Cardiac fibroblast (primary cell): ENCODE results near the gene EME1.

Experiments
- DNase-seq, 2 donors: peaks; one replicate each; pipeline versions ENCODE4 v3.0.0 to v3.0.0-alpha.2; 2010; ENCODE audit warnings: low read depth in 2 of 2
- H3K4me3 ChIP-seq, 2 donors: replicated peaks in 1 of 2; 1 replicate in 1 of 2; 2 replicates in 1 of 2; pipeline ENCODE4 v1.5.1; 2011; ENCODE audit warnings: low read depth in 2 of 2, low read length in 2 of 2, mild to moderate bottlenecking in 2 of 2, moderate library complexity in 1 of 2
- TF ChIP-seq, protein P1 (sequence below): IDR thresholded peaks from one replicate; pipeline ENCODE4 v1.5.1; 2011; ENCODE audit warnings: low read depth, mild to moderate bottlenecking, low read length, inconsistent platforms

EME1 gene, protein sequence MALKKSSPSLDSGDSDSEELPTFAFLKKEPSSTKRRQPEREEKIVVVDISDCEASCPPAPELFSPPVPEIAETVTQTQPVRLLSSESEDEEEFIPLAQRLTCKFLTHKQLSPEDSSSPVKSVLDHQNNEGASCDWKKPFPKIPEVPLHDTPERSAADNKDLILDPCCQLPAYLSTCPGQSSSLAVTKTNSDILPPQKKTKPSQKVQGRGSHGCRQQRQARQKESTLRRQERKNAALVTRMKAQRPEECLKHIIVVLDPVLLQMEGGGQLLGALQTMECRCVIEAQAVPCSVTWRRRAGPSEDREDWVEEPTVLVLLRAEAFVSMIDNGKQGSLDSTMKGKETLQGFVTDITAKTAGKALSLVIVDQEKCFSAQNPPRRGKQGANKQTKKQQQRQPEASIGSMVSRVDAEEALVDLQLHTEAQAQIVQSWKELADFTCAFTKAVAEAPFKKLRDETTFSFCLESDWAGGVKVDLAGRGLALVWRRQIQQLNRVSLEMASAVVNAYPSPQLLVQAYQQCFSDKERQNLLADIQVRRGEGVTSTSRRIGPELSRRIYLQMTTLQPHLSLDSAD

DNA sequence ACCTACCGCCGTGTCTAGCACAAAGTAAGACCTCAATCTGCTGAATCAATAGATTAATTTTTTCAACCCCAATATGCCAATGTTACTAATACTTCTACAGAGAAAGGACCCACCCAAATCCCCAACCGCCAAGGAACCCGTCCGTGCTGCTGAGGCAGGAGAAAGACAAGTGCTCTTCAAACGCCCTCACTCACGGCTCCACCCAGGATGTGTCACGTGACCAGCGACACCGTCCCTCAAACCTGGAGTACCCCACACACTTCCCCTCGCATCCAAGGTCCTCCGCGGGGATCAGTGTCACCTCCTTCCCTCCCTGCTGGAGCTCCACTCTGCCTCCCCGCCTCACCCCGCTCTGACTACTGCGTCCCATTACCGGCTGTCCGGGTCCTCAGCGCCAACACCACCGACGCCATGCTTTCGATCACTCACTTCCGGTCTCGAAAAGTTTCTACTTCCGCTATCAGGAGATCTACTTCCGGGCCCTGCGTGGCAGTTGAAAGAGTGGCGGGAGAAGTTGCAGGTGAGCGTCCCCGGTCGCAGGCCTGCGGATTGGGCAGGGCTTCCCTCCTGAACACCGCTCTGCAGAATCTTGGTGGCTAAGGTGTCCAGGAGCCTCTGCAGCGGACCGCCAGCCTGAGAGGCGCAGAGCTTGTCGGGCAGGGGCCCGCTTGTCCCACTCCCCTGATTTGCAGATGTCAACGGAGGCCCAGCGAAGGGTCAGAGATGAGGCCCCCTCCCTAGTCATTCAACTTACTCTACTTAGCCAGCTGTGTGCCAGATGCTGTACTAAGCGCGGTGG lies at the start of gene EME1, which contains the start of gene MRPL27:
Gene EME1, plus strand, starts transcription at position 472 of the 799 bp plus-strand sequence. CDS start 1,980 bp downstream, outside the sequence.
Gene MRPL27, minus strand, starts transcription at position 427 of the 799 bp plus-strand sequence. Its CDS starts 14 bp downstream, at position 413.
- DNase-seq, result peak; percentile 83 to 91
- TF ChIP-seq, protein P1, sequence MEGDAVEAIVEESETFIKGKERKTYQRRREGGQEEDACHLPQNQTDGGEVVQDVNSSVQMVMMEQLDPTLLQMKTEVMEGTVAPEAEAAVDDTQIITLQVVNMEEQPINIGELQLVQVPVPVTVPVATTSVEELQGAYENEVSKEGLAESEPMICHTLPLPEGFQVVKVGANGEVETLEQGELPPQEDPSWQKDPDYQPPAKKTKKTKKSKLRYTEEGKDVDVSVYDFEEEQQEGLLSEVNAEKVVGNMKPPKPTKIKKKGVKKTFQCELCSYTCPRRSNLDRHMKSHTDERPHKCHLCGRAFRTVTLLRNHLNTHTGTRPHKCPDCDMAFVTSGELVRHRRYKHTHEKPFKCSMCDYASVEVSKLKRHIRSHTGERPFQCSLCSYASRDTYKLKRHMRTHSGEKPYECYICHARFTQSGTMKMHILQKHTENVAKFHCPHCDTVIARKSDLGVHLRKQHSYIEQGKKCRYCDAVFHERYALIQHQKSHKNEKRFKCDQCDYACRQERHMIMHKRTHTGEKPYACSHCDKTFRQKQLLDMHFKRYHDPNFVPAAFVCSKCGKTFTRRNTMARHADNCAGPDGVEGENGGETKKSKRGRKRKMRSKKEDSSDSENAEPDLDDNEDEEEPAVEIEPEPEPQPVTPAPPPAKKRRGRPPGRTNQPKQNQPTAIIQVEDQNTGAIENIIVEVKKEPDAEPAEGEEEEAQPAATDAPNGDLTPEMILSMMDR, result no peak
- peak within 1 kb of the TSS; percentile 87 to 92 for H3K4me3 ChIP-seq

GRCh38 chr17:50325906-50326305 lies 47.1 kb upstream of the EME1 start:
- TF ChIP-seq, protein P1, result no peak
- H3K4me3 ChIP-seq, result no peak overlapping the region
- no peak for DNase-seq

- no peak overlapping the region for H3K4me3 ChIP-seq
- TF ChIP-seq, protein P1, result no peak
- no peak for DNase-seq
These were observed 46.1 kb upstream of the EME1 start for GRCh38 chr17:50326831-50327364.

DNA sequence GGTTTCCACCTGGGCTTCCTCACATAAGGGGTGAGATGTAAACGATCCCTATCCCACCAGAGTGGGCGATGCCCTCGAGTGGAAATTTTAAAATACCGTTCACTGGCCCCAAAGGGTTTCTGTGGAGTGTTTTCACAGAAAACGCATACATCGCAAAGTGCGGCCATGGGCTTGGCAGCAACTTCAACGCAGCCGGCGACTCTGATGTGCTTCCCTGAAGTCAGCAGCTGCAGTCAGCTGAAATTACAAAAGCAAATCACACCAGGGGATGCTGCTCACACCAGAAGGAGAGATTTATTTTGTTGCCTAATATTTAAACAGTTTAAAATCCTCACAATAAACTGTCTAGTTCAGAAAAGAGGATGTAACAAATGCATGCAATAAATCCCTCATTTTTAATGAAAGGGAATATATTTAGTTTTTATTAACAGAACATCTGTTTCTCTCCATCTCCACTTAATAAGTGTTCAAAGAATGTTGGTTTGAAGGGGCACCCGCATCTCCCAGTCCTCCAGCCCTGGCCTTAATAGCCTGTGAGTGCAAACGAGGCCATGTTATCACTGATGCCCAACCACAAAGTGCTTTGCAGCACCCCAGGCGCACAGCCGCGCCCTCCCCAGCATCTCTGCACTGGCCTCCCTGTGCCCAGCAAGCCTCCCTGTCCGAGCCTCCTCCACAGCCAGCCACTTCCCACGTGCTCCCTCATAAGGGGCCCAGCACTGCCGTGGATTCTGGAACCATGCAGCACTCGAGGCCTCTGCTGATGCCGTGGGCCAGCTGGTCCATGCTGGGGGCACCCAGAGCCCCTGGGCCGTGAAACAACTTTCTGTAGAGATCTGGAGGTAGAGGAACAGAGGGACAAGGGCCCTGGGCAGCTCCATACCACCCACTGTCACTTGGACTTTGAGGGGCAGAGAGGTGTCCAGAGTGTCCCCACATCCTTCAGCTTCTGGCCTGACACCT lies 44.4 kb upstream of the EME1 start:
- TF ChIP-seq, protein P1, result no peak
- DNase-seq, result no peak
- H3K4me3 ChIP-seq, result no peak overlapping the region

GRCh38 chr17:50329716-50330115 lies 43.3 kb upstream of the EME1 start:
- no peak for DNase-seq
- no peak overlapping the region for H3K4me3 ChIP-seq
- TF ChIP-seq, protein P1, result no peak
